Right atrium auricular region (tissue), 2 donors: ENCODE data around the gene GRM4. TPM values are rescaled to one million over a fixed set of nuclear protein-coding genes. Genes with fewer than 3 reads are reported as not detected.

Source experiments
- DNase-seq: peaks from one replicate; pipeline ENCODE4 v3.0.0-alpha.2; 2019; ENCODE audit warnings: low spot score
- H3K27ac ChIP-seq, 2 donors: fragments of 200-600 bp; sonication (generic); 1 replicate in 1 of 2; 2 replicates in 1 of 2; pipeline ENCODE4 v1.5.1; 2016 to 2019
- H3K27me3 ChIP-seq, 2 donors: fragments of 200-600 bp; sonication (generic); one replicate each; pipeline versions ENCODE4 v1.5.1 to v1.6.0; 2017 to 2019
- H3K36me3 ChIP-seq: fragments of 200-600 bp; sonication (generic); one replicate; pipeline ENCODE4 v1.5.1; 2016
- H3K4me1 ChIP-seq, 2 donors: fragments of 200-600 bp; sonication (generic); one replicate each; pipeline versions ENCODE4 v1.5.1 to v1.6.0; 2017 to 2019
- H3K4me3 ChIP-seq, 2 donors: fragments of 200-600 bp; sonication (generic); 1 replicate in 1 of 2; 2 replicates in 1 of 2; pipeline ENCODE4 v1.5.1; 2017 to 2019; ENCODE audit warnings: mild to moderate bottlenecking in 1 of 2, moderate library complexity in 1 of 2
- H3K9me3 ChIP-seq, 2 donors: fragments of 200-600 bp; sonication (generic); one replicate each; pipeline ENCODE4 v1.5.1; 2019
- total RNA-seq, 2 donors: library from RNA; depleted of rRNA; stranded (reverse); fragments of >200 nt; gene quantifications; one replicate each; pipeline ENCODE4 v1.1.0, GENCODE V29; 2016
- TF ChIP-seq, protein P1 (sequence below), 2 donors: fragments of 200-600 bp; sonication (generic); IDR thresholded peaks; one replicate each; pipeline ENCODE4 v1.5.1; 2019; ENCODE audit warnings: antibody characterized with exemption in 2 of 2

Gene GRM4
- total RNA-seq, 2 donors from 2014 or later: not detected

DNA sequence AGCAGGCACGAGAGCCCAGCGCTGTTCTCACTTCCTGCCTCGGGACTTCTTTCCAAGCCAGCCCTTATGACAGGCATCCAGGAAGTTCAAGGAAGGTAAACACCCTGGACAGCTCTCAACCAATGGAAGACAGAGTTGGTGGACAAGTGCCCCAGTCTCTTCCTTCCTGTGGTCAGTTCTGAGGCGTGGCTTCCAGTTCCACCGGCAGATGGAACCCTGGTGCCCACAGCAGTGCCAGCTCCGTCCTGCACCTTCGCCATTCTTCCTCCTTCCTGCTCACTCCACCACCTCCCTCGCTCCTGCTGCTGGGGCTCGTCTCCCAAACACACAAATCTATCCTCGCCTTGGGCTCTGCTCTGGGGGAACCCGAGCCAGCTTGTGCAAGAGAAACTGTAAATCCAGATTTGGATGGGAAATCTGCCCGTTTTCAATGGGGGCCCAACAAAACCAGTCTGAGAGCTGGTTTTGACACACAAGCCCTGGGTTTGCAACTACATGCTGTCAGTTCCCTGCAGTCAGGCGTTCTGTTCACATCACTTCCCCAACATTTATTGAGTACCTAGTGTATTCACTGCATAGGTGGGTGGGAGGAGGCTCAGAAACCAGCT, 162.7 kb downstream of the GRM4 start:
- TF ChIP-seq, protein P1, sequence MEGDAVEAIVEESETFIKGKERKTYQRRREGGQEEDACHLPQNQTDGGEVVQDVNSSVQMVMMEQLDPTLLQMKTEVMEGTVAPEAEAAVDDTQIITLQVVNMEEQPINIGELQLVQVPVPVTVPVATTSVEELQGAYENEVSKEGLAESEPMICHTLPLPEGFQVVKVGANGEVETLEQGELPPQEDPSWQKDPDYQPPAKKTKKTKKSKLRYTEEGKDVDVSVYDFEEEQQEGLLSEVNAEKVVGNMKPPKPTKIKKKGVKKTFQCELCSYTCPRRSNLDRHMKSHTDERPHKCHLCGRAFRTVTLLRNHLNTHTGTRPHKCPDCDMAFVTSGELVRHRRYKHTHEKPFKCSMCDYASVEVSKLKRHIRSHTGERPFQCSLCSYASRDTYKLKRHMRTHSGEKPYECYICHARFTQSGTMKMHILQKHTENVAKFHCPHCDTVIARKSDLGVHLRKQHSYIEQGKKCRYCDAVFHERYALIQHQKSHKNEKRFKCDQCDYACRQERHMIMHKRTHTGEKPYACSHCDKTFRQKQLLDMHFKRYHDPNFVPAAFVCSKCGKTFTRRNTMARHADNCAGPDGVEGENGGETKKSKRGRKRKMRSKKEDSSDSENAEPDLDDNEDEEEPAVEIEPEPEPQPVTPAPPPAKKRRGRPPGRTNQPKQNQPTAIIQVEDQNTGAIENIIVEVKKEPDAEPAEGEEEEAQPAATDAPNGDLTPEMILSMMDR (IDR thresholded peaks at IDR 0.05): no peak
- Histone ChIP-seq H3K9me3 (no peaks in the 10 kb centered on the region), H3K36me3 (no peaks in the 10 kb centered on the region), H3K4me1 (no peaks in the 10 kb centered on the region), H3K27me3 (no peaks in the 10 kb centered on the region), H3K27ac (no peak overlapping the region), H3K4me3 (no peak overlapping the region)
- DNase-seq: no peak

DNA sequence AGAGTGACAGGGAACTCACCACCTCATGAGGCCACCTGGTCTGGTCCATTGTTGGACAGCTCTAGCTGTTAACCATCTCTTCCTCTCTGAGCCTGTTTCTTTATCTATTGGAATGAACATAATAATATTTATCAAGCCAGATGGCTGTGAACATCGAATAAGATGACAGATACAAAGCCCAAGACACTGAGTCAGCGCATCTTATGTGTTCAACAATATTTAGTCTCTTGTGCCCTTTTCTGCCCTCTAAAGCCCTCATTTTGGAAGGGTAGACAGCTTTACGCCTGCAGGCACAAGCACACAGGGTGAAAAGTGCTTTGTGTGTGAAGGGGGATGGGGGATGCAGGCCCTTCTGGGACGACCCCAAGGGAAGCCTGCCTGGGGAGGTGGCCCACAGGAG, 164.0 kb downstream of the GRM4 start:
- Histone ChIP-seq H3K36me3 (no peaks in the 10 kb centered on the region), H3K9me3 (no peaks in the 10 kb centered on the region), H3K4me1 (no peaks in the 10 kb centered on the region), H3K27me3 (no peaks in the 10 kb centered on the region), H3K4me3 (no peak overlapping the region), H3K27ac (no peak overlapping the region)
- TF ChIP-seq, protein P1 (IDR thresholded peaks at IDR 0.05): no peak
- DNase-seq: no peak

DNA sequence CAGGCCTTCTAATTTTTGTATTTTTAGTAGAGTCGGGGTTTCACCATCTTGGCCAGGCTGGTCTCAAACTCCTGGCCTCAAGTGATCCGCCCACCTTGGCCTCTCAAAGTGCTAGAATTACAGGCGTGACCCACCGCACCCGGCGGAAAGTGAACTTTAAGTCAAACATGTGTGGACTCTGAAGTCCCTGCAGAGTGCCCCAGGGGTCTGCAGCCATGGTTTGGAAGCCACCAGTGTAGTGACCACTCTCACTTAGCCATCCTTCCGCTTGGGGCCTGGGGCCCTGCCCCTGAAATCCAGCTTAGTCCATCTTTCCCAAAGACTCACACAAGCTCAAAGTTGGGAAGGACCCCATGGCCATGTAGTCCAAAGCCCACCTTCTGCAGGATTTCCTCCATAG, 164.5 kb downstream of the GRM4 start:
- TF ChIP-seq, protein P1 (IDR thresholded peaks at IDR 0.05): no peak
- H3K4me1 ChIP-seq: no peaks in the 10 kb centered on the region
- H3K36me3 ChIP-seq: no peaks in the 10 kb centered on the region
- no peaks in the 10 kb centered on the region for H3K27me3 ChIP-seq
- H3K27ac ChIP-seq: no peak overlapping the region
- no peaks in the 10 kb centered on the region for H3K9me3 ChIP-seq
- DNase-seq: no peak
- no peak overlapping the region for H3K4me3 ChIP-seq

DNA sequence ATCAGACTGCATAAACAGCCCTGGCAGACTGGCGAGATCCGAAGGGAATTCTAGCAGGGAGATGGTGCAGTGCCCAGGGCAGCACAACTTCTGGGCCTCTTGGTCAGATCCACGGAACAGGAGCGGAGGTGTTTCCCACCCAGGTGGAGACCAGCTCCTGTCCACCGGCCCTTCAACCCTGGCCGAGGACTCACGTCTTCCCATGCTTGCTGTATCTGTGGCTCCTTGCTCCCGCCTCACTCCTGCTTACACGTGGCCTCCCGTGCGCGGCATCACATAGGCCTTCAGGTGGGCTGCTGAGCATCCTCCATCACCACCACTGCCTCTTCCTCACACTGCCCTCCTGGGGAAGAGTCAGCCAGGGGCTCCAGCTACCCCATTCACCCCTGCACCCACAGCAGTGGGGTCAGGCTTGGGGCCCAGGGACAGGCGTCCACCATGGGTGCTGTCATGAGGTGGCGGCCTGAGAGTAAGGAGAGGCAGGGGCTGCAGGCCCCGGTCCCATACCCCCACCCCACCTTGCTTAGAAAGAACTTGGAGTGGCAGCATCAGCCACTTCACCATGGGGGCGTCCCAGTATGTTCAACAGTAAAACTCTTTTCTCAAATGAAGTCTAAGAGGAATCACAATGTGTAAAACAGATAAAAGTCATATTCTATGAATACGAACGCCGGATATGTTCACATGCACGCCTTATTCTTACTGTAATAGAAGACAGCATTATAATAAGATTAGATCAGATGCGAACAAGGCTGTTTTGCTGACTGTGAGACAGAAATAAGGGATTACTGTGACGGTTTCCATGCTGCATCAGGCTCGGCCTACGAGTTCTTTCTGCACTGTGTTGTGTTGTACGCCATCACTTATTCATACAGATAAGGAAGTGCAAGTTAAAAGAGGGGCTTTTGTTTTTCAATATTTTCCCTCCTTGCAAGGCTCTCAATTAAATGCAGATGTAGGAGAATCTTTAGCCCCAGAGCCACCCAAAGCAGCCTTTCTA, 165.4 kb downstream of the GRM4 start:
- no peaks in the 10 kb centered on the region for H3K36me3 ChIP-seq
- no peaks in the 10 kb centered on the region for H3K9me3 ChIP-seq
- DNase-seq: no peak
- peaks cover 0 to 3% of the 10 kb centered on the region in 2 donors for H3K27me3 ChIP-seq
- H3K4me1 ChIP-seq: no peaks in the 10 kb centered on the region
- TF ChIP-seq, protein P1 (IDR thresholded peaks at IDR 0.05): no peak
- no peak overlapping the region for H3K4me3 ChIP-seq
- no peak overlapping the region for H3K27ac ChIP-seq

DNA sequence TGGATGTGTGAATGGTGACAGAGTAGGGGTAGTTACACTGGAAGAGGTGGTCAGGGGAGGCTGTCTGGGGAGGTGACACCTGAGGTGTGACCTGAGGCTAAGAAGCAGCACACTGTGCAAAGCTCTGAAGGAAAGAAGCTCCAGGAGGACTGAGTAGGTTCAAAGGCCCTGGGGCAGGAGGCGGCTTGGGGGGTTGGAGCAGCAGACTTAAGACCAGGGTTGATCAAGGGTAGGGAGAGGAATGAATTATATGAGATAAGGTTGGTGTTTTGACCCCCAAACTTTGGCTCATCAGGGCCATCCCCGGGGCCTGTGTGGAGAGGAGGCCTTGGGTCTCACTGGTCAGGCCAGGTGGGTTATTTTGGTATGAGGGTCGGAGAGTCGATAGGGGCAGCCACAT, 166.1 kb downstream of the GRM4 start:
- DNase-seq: no peak
- TF ChIP-seq, protein P1 (IDR thresholded peaks at IDR 0.05): no peak
- Histone ChIP-seq H3K4me1 (no peaks in the 10 kb centered on the region), H3K27me3 (peaks cover 0 to 4% of the 10 kb centered on the region in 2 donors), H3K9me3 (no peaks in the 10 kb centered on the region), H3K4me3 (no peak overlapping the region), H3K27ac (no peak overlapping the region), H3K36me3 (no peaks in the 10 kb centered on the region)
